ENCODE measurements around the gene RNF168.

GRCh38 chr3:196537319-196537984 is 33.9 kb upstream of the RNF168 start:
- TF ChIP-seq CTCF (conservative IDR thresholded peaks at IDR 0.05) (peak; percentile 96), ZFX (IDR thresholded peaks at IDR 0.05) (no peak)

All from C4-2B (cell line).